ENCODE results near the gene LHFPL6.

Gene LHFPL6

GRCh38 chr13:39297023-39297422, 306.0 kb downstream of the LHFPL6 start:
- no peak for DNase-seq

- no peak for DNase-seq
Measured at GRCh38 chr13:39296193-39296592, 306.8 kb downstream of the LHFPL6 start.
